Activated CD4-positive, alpha-beta T cell treated with anti-CD3 and anti-CD28 coated beads for 48 hours (primary cell): Measurements from ENCODE around the gene TSPAN14.

Experiments
- DNase-seq: peaks from one replicate; pipeline ENCODE4 v3.0.0-alpha.2; 2020

Gene TSPAN14

GRCh38 chr10:80491251-80492102 lies 37.4 kb downstream of the TSPAN14 start:
- DNase-seq = no peak

GRCh38 chr10:80492848-80493521 lies 38.9 kb downstream of the TSPAN14 start:
- DNase-seq = no peak

DNA sequence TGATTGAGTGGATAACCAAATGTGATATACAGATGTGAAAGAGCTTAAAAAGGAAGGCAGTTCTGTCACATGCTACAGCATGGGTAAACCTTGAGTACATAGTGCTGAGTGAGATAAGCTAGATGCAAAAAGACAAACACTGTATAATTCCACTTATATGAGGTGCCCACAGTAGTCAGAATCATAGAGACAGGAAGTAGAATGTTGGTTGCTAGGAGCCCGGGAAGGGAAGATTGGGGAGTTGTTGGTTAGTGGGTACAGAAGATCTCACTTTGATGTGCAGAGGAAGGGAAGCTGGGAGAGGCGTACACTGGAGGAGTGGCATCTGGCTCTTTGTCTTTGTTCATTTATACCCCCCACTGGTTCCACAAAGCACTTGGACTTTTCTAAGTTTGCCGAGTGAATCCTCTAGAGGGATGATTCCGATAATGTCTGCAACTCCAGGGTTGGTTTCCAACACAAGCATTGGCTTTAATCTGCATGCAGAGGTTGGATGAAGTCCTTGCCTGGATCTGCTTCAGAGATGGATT lies 39.5 kb downstream of the TSPAN14 start:
- no peak for DNase-seq

DNA sequence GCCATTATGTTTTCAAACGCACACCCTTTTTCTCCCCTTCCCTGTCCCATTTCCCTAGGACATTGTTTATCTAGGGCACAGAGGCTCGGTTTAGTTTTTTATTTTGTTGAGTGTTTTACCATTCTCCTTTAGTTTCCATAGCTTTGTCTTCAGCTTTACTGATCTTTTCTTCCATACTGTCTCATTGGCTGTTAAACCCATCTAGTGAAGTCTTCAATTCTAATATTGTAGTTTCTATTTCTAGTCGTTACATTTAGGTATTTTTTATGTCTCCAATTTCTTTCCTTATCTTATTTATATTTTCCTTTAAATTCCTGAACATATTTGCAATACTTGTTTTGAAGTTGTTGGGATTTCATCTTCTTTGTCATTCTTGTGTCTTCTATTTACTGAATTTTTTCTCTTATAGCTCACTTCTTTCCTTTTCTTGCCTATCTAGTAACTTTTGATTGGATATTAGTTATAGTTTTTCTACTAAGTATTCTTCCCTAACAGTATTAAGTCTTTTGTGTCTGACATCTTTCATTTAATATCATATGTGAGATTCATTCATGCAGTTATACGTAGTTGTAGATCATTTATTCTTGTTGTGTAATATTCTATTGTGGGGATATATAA lies 42.6 kb downstream of the TSPAN14 start:
- no peak for DNase-seq

DNA sequence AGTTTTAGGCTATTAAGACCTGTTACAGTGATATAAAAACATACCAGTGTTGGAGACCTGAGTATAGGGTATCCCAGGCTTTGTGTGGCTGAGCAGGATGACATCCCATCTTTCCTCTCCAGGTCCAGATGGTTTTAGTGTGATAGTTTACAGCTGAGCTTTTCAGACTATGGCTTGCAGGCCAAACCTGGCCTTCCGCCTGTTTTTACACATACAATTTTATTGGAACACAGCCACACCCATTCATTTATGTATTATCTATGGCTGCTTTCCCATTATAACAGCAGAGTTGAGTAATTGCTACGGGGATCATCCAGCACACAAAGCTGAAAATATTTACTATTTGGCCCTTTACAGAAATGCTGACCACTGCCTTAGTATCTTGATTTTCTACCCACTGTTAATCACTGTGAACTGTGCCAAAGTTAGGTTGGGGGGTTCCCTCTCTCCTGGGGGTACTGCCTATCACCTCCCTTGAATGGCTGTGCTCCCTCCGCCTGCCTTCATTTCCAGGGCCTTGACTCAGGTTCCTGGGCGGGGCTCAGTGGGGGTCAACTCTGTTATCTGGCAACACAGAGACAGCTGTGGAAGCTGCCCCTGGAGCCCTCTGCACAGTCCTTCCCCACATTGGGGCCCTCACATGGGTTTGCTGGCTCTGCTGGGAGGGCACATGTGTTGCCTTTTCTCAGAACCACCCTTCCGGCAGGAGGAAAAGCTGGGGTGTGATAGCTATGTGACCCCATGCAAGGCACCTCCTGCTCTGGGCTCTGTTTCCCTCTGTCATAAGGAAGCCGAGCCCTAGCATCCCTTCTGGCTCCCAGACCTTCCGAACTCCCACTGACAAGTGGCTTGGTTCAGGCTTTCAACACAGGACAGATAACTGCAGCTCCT lies 43.3 kb downstream of the TSPAN14 start:
- no peak for DNase-seq

DNA sequence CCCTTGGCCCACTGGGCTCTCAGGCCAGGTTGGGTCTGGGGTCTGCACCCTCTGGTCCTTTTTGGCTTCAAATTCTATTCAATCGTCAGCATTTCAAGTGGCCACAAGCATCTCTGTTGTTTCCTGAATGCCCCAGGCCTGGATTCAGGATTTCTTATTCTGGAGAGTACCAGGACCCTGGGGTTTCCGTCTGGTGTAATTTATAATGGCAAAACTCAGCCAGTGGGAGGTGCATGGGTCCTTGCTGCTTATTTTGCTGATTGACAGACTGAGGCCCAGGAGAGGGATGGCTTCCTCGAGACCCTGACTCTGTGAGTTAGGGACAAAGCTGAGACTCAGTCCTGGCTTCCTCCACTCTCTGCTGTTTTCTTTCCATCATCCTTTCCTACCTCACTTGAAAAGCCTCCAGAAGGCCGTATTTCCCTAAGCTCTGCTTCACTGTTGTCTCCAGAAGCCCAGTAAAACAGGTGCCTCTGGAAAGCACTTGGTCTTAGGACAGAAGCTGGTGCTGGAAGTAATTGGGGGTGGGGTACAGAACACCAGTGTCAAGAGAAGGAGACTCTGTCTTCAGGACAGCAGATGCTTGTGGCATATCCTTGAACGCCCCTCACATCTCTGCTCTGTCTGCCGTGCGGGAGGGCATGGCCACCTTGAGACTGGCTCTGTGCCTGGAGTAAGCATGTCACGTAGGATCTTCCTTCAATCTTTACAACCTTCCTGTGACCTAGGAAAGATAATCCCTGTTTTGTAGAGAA lies 44.1 kb downstream of the TSPAN14 start:
- no peak for DNase-seq

DNA sequence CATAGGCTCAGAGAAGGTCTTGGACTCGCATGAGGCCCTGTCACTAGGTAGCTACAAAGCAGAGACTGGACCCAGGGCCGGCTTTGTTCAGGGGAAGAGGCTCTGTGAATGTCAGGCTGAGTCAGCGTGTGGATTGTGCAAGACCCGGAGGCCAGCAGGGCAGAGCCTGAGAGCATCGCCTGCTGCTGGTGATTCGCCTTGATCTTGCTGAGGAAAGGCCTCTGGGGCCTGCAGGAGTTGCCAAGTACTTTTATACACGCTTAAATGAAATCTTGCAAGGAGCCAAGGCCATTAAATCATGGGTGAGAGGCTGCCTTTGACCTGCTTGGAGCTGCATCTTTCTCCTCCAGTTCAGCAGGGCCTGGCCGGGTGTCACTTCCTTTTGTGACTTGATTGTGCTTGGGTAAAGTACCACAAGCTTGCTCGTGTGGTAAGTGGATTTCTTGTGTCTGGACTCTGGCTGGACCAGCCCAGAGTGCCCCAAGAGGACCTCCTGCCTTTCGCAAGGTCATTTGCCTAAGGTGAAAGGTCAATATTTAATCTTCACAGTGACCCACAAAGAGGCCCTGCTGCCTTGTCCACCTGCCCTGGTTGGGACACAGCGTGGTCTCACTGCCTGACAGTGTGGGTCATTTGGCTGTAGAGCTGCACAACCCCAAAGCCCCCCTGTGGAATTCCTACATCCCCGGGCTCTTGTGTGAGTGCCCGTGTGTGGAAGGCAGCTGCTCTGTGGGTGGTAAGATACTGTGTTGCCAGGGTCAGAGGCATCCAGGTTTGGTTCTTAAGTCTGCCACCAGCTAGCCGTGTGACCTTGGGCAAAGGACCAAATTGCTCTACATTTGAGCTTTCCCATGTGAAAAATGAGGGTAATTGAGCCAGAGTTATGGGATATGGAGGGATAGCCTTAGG lies 45.0 kb downstream of the TSPAN14 start:
- peak; percentile 85 for DNase-seq

DNA sequence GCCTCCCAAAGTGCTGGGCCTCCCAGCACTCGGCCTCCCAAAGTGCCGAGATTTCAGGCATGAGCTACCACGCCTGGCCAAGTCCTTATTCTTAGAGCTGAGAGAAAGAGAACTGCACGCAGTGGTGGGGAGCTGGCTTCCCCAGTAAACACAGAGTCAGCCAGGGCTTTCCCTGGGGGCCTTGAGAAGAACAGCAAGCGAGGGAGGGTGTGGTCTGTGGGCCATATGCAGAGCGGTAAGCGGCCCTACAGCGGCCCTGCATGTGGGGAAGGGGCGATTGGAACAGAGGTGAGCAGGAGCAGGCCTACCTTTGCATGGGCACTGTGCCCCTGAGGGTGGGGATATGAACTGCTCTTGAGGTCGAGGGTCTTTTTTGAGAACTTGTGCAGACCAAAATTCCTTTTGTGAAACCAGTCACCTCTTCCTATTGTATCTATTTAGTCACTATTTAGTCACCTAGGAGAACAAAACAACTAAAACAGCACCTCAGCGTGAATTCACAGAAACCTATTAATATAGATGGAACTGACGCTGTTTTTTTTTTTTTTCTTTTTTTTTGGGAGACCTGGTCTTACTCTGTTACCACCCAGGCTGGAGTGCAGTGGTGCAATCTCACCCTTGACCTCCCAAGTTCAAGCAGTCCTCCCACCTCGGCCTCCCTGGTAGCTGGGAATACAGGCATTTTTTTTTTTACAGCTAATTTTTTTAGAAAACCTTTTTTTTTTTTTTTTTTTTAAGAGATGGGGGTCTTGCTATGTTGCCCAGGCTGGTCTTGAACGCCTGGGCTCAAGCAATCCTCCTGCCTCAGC lies 46.7 kb downstream of the TSPAN14 start:
- DNase-seq = peak; percentile 72

- DNase-seq = no peak
Observed at GRCh38 chr10:80501381-80501912, 47.3 kb downstream of the TSPAN14 start.

- no peak for DNase-seq
Observed at GRCh38 chr10:80501913-80502521, 47.9 kb downstream of the TSPAN14 start.

DNA sequence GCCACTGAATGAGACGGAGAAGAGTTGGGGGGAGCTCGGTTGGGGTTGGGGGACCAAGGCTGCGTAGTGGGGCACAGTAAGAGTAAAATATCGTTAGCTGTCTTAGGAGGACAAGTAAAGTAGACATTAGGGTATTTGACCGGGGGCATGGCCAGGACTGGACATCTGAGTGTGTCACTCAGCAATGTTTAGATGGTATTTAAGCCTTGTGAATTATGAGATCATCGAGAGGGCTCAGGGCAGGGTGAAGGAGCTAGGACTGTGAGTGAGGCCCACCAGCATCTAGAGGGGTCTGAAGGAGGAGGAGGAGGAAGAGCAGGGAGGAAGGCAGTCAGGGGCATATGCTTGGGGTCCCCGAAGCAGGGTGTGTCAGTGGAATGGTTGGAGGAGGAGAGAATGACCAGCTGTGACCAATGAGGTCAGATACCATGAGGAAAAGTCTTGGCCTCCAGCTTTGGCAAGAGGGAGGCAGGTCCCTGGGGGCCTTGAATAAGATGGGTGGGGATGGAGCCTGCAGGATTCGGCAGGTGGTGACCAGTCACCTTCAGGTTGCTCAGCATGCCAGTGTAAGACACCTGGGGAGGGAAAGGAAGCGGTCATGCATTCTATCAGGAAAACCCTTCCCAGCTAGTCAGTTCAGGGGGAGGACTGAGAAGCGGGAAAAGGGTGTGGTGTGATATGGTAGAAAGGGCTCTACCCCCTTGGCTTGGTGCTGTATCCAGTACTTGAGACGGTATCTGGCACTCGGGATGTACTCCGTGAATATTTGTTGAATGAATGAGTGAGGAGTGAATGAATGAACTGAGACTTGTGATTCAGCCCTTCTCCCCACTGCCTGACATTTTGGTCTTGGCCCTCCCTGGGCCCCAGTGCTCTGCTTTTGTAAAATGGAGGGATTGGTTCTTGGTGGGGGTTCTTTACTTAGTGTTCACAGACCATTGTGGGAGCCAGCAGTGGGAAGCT lies 48.8 kb downstream of the TSPAN14 start:
- no peak for DNase-seq

DNA sequence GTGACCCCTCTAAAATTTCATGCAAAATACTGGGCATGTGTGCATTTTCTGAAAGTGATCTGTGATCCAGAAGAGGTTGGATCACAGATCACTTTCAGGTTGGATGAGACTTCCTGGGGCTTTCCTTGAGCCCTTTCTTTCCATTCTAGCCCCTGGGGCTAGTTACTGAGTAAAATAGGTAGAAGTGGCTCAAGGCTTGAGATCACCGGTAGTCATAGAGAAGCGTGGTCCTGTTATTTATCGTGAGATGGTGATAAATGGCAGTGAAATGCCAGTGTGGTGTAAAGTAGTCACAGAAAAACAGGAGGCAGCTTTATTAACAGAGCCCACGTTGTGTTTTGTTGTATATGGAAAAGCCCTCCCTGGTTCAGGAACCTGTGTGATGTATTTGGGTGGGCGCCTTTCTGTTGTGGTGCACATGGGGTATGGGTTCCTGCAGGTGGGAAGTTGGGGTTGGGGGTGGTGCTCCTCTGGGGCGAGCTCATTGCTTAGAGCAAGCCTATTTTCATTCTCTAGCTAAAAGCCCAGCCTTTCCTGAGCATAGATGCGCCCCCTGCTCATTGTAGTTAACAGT lies 49.6 kb downstream of the TSPAN14 start:
- DNase-seq = no peak

DNA sequence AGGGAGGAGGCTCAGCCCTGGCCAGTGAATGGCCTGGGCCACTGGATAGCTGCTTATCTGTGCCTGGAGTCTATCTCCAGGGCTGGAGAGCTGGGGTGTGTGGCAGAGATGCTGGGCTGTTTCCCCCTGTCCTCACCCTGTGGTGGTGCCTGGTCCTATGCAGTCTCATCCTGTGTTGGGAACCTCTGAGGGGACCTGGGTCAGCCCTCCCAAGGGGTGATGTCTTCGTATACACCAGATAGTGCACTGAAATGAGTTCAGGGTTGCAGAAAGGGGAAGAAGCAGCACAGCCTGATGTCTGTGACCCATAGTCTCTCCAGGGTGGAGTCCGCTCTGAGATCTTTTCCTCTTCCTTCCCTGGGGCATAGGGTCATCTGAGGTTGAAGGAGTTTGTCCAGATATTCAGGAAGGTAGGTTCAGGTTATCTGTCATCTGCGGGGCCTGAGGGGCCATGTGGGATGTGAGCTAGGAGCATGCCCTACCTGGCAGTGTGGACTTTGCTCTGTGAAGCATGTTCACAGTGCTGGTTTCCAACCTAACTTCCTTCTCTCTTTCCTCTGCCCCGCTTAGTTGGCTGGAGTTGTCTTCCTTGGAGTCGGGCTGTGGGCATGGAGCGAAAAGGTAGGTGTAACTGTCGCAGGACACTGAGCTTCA lies 50.2 kb downstream of the TSPAN14 start:
- no peak for DNase-seq

GRCh38 chr10:80504897-80505465 lies 50.9 kb downstream of the TSPAN14 start:
- DNase-seq = no peak

DNA sequence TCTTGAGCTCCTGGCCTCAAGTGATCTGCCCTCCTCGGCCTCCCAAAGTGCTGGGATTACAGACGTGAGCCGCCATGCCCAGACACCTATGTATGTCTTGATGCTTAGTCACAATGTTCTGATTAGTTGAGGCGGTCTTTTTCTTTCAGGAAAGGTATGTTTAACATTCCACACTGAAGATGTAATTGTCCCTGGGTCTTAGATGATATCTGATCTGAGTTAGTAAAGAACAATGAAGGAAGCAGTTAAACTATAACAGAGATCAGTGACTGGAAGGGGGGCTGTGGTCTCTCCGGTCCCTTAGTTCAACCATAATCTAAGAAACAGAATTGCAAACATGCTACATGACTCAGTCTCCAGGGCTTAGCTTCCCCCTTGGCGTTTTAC lies 52.1 kb downstream of the TSPAN14 start:
- no peak for DNase-seq

DNA sequence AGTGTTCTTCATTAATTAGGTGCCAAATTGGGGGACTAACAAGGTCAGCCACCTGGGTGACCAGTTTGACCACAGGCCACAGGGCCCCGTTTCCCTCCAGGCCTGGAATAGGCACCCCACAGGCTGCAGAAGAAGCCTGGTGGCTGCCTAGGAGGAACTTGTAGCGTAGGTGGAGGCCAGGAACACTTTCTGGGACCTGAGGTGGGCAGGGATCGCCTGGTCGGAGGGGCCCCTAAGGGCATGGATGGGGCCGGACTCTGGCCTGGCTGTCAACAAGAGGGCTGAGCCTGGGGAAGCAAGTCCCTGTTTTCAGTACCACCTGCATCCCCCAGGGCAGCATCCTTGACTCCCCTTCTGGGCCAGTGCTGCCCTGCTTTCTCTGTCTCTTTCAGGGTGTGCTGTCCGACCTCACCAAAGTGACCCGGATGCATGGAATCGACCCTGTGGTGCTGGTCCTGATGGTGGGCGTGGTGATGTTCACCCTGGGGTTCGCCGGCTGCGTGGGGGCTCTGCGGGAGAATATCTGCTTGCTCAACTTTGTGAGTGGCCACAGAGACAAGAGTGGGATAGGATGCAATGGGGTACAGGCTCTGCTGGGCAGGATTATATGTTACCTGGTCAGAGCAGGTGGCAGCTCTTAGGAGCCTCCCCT lies 52.9 kb downstream of the TSPAN14 start:
- DNase-seq = no peak
